HuH-7.5 (cell line): Measurements from ENCODE around the gene HECTD1.
"Not testable (repeated sequence)": the region's sequence is repeated elsewhere in the genome, so short reads cannot be mapped to it uniquely, and the experiment has no call there.

Source experiments
- DNase-seq: peaks from one replicate; pipeline ENCODE4 v3.0.0; 2011; ENCODE audit warnings: low spot score

HECTD1 gene

DNA sequence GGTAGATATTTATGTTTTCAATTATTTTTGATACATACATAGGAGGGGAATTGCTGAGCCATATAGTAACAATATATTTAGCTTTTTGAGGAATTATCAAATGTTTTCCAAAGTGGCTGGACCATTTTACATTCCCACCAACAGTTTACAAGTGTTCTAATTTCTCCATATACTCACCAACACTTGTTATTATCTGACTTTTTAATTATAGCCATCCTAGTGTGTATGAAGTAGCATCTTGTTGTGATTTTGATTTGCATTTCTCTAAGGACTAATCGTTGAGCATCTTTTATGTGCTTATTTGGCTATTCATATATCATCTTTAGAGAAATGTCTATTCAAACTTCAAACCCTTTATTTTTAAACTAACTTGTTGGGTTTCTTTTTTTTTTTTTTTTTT is 17.2 kb upstream of the HECTD1 start:
- DNase-seq, result no peak

GRCh38 chr14:31223331-31223730 is 15.7 kb upstream of the HECTD1 start:
- DNase-seq, result no peak

DNA sequence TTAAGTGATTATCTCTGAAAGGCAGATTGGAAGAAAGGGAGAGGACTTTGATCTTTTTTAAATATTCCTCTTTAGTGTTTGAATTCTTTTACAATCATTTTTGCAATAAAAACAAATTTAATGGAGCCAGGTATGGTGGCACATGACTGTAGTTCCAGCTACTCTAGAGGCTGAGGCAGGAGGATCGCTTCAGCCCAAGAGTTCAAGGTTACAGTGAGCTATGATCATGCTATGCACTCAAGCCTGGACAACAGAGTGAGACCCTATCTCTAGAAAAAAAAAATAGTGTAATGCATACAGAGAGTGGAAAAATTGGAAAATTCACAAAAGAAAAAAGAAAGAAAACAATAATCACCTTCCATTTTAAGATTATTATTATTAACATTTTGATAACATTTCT is 15.2 kb upstream of the HECTD1 start:
- no peak for DNase-seq

- no peak for DNase-seq
These were observed 13.7 kb upstream of the HECTD1 start for GRCh38 chr14:31221266-31221665.

GRCh38 chr14:31219169-31219568 is 11.6 kb upstream of the HECTD1 start:
- no peak for DNase-seq

- DNase-seq, result no peak
These were observed 8.8 kb upstream of the HECTD1 start for GRCh38 chr14:31216359-31216758.

DNA sequence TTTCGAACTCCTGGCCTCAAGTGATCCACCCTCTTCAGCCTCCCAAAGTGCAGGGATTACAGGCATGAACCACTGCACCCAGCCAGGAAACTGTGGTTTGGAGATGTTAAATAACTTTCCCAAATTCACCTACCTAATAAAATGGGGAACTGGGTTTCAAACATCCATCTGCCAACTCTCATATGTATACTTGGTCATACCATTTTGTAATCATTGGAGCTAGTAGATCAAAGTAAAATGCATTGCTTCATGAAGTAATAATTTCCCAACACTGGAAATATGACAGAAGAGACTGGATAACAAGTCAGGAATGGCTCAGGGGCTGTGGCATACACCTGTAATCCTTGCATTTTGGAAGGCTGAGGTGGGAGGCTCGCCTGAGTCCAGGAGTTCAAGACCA is 5.3 kb upstream of the HECTD1 start:
- no peak for DNase-seq

DNA sequence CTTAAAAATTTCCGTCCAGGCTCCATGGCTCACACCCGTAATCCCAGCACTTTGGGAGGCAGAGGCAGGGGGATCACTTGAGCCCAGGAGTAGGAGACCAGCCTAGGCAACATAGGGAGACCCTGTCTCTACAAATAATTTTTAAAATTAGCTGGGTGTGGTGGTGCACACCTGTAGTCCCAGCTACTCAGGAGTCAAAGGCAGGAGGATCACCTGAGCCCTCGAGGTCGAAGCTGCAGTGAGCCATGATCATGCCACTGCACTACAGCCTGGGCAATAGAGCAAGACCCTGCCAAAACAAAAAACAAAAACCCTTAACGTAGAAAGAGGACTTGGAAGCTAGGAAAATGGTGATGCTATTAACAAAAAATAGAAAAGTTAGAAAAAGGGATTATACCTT is 2.0 kb upstream of the HECTD1 start:
- DNase-seq, result no peak

DNA sequence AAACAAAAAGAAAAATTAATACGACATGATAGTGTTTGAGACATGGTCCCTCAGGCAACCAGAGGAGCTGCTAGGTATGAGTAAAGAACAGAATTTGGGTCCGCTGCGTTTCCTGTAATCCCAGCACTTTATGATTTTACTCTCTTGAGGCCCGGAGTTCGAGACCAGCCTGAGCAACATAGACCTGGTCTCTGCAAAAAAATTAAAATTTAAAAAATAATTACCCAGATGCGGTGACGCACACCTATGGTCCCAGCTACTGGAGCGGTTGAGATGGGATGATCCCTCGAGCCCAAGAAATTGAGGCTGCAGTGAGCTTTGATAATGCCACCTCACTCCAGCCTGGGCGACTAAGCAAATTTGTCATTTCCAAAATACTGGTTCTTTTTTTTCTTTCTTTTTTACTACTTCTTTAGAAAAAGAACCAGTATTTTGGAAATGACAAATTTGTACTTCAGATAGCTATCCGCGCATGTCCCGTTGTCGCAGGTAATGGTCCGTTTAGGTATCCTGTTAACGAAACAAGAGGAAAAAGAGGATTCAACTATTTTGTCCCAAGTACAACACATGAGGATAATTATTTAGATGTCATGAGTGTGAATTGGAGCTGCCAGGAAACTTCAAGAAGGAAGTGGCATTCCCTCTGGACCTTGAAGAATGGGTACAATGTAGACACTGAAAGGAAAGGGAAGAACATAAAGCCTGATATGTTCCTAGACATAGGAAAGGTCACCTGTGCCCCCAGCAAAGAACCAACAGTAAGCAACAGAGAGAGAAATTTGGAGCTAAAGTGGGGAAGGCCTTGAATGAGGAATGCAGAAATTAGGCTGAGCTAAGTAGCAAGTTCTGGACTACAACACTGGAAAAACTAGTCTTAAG is 1.2 kb upstream of the HECTD1 start:
- no peak for DNase-seq

DNA sequence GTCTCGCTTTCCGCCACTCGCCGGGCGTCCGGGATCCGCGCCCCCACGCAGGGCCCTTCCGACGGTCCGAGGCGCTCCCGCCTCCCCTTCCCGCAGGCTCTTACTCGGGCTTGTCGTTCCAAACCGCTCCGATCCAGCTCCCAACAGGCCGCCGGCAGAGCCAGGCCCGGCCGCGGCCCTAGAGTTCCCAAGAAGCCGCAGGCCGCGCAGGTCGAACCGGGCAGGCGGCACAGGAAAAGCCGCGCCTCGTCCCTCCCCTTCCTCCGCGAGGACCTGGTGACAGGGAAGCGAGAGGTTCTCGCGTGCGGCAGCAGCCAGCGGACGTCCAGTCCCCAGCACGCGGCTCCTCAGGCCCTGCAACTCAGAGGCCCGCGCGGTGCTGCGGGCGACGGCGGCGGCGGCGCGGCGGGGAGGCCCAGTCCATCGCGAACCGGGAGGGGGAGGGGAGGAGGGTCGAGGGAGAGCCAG is 272 bp downstream of the HECTD1 start:
- no peak for DNase-seq

GRCh38 chr14:31206536-31207286 is 882 bp downstream of the HECTD1 start:
- DNase-seq, result peak; percentile 82

DNA sequence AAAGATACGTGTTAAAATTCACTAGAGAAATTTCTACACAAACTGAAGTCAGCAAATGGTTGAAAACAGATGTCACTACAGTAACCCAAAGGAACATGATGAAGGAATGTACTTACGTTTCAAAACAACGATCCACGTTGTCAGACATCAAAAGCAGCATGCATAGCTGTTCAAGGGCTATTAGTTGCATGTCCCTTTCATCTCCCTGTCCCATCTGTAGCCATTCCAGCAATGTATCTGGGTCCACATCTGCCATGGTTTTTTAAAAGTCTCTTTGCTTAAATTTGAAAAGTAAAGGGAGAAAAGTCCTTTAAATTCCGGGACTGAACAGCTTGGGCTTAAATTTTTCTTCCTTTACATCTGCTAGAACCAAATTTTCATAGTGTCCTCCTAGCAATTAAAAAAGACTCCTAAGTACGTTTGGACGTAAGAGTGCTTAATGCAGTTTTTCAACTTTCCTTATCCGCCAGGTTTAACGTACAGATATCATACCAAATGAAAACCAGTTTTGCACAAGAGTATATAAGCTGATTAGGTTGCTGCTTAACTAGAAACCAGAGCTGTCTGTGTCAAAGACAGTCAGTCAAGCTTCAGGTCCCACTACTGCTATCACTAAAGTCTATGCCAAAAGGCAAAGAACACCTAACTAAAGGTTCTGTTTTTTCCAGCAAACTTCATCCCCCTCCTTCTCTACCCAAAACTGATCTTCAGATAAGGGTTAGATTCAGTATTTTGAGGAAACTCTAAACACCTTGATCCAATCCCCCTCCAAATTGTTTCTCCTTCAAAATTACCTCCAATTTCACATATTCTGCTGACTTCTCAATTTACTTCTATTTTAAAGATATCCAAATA is 1.7 kb downstream of the HECTD1 start:
- DNase-seq, result peak; percentile 83

- no peak for DNase-seq
These were observed 2.7 kb downstream of the HECTD1 start for GRCh38 chr14:31204593-31205534.

GRCh38 chr14:31203899-31204592 is 3.5 kb downstream of the HECTD1 start:
- not testable (repeated sequence) for DNase-seq

DNA sequence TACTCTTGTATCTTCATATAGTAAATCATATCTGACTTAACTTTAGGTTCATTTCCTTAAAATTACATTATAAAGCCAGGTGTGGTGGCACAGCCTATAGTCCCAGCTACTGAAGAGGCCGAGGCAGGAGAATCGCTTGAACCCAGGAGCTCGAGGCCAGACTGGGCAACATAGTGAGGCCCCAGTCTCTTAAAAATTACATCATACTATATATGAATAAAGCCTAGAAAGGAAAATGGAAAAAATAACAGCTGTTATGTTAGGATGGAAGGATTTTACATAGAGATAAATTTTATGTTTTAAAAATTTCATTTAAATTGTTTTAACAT is 4.2 kb downstream of the HECTD1 start:
- DNase-seq, result no peak

DNA sequence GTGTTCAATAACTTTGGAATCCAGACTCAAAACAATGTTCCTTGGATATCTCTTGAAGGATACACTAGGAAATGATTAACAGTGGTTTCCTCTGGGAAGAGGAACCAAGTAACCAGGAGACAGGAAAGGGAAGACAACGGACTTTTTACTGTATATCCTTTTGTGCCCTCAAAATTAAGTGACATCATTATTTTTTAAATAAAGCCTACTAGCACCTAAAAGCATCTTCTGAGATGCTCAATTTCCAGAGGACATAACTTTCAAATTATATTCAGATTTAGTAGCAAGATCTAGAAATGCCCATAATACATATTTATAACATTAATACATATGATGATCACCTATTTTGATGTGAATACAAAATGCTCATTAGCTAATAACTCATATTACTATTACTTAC is 6.5 kb downstream of the HECTD1 start:
- DNase-seq, result no peak

GRCh38 chr14:31200702-31200990 is 6.9 kb downstream of the HECTD1 start:
- no peak for DNase-seq

- DNase-seq, result no peak
These were observed 9.9 kb downstream of the HECTD1 start for GRCh38 chr14:31197671-31198070.

DNA sequence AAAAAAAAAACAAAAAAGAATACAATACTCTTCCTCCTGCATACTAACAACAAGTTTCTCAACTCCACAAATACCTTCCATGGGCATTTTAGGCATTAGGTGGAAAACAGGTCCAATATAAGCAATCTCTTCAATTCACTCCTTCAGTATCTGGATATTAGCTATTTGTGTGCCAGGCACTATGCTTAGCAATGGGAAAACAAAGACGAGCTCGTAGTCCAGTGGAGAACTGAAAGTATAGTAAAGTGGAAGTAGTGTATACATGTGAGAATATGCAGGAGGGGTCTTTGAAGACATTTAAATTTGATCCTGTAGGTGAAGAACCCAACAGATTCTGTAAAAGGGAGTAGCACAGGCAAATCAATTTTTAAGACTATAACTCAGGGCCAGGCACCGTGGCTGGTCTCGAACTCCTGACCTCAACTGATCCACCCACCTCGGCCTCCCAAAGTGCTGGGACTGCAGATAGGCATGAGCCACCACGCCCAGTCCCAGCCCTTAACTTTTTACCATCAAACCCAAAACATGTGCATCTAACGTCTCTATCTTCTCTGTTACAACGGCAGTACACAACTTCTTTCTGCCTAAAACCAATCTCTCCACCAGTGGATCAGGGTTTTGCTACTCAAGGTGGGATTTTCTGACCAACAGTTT is 10.6 kb downstream of the HECTD1 start:
- no peak for DNase-seq

- no peak for DNase-seq
These were observed 12.9 kb downstream of the HECTD1 start for GRCh38 chr14:31194661-31195060.
